Neural crest cell (in vitro differentiated cells): ENCODE data around the gene RFX6. TPM values are rescaled to one million over a fixed set of nuclear protein-coding genes. Genes with fewer than 3 reads are reported as not detected.

Experiments
- DNase-seq: peaks from one replicate; pipeline ENCODE4 v3.0.0; 2021; ENCODE audit warnings: low read depth, mixed read lengths, low spot score
- H3K27ac Mint-ChIP-seq: one replicate; pipeline ENCODE4 v1.8.0; 2021; ENCODE audit warnings: mild to moderate bottlenecking, mixed read lengths; ENCODE audit not compliant: unreplicated experiment
- H3K27me3 Mint-ChIP-seq: 2 replicates; pipeline ENCODE4 v1.8.0; 2021; ENCODE audit warnings: low read depth, mild to moderate bottlenecking, mixed read lengths
- H3K36me3 Mint-ChIP-seq: 2 replicates; pipeline ENCODE4 v1.8.0; 2021; ENCODE audit warnings: low read depth, mild to moderate bottlenecking, mixed read lengths
- H3K4me1 Mint-ChIP-seq: 2 replicates; pipeline ENCODE4 v1.8.0; 2021; ENCODE audit warnings: mixed read lengths
- H3K4me3 Mint-ChIP-seq: one replicate; pipeline ENCODE4 v1.8.0; 2021; ENCODE audit warnings: mild to moderate bottlenecking, mixed read lengths
- H3K9me3 Mint-ChIP-seq: 2 replicates; pipeline ENCODE4 v1.8.0; 2021; ENCODE audit warnings: mixed read lengths
- CTCF ChIP-seq: fragments of 200-600 bp; sonication (generic); conservative IDR thresholded peaks from 2 replicates; pipeline ENCODE4 v1.5.0; 2021; ENCODE audit warnings: antibody characterized with exemption, mild to moderate bottlenecking
- total RNA-seq: library from RNA; stranded (reverse); gene quantifications from 2 replicates; pipeline ENCODE4 v1.2.1, GENCODE V29; 2021

RFX6 gene
- total RNA-seq, 1 donor from 2014 or later = not detected

GRCh38 chr6:116840091-116840490 lies 37.0 kb upstream of the RFX6 start:
- H3K36me3 Mint-ChIP-seq = no peaks in the 10 kb centered on the region
- H3K9me3 Mint-ChIP-seq = peaks cover 6% of the 10 kb centered on the region
- DNase-seq = no peak
- H3K4me3 Mint-ChIP-seq = no peak overlapping the region
- TF ChIP-seq CTCF = no peak
- peaks cover 5% of the 10 kb centered on the region for H3K27me3 Mint-ChIP-seq
- H3K27ac Mint-ChIP-seq = no peak overlapping the region
- no peaks in the 10 kb centered on the region for H3K4me1 Mint-ChIP-seq

- H3K4me3 Mint-ChIP-seq = no peak overlapping the region
- H3K27ac Mint-ChIP-seq = no peak overlapping the region
- H3K27me3 Mint-ChIP-seq = no peaks in the 10 kb centered on the region
- H3K36me3 Mint-ChIP-seq = no peaks in the 10 kb centered on the region
- H3K4me1 Mint-ChIP-seq = no peaks in the 10 kb centered on the region
- peaks cover 6% of the 10 kb centered on the region for H3K9me3 Mint-ChIP-seq
- no peak for DNase-seq
- no peak for TF ChIP-seq CTCF
These were observed 34.6 kb upstream of the RFX6 start for GRCh38 chr6:116842459-116842858.

GRCh38 chr6:116847227-116847626 lies 29.8 kb upstream of the RFX6 start:
- DNase-seq = no peak
- no peaks in the 10 kb centered on the region for H3K36me3 Mint-ChIP-seq
- no peaks in the 10 kb centered on the region for H3K4me1 Mint-ChIP-seq
- H3K9me3 Mint-ChIP-seq = no peaks in the 10 kb centered on the region
- H3K27ac Mint-ChIP-seq = no peak overlapping the region
- H3K4me3 Mint-ChIP-seq = no peak overlapping the region
- H3K27me3 Mint-ChIP-seq = no peaks in the 10 kb centered on the region
- TF ChIP-seq CTCF = peak; percentile 63

- no peak for DNase-seq
- TF ChIP-seq CTCF = no peak
- peaks cover 24% of the 10 kb centered on the region for H3K9me3 Mint-ChIP-seq
- no peak overlapping the region for H3K27ac Mint-ChIP-seq
- H3K4me3 Mint-ChIP-seq = no peak overlapping the region
- H3K4me1 Mint-ChIP-seq = no peaks in the 10 kb centered on the region
- peaks cover 13% of the 10 kb centered on the region for H3K36me3 Mint-ChIP-seq
- peaks cover 6% of the 10 kb centered on the region for H3K27me3 Mint-ChIP-seq
These were observed 19.0 kb upstream of the RFX6 start for GRCh38 chr6:116858060-116858459.

GRCh38 chr6:116859264-116859663 lies 17.8 kb upstream of the RFX6 start:
- no peaks in the 10 kb centered on the region for H3K27me3 Mint-ChIP-seq
- DNase-seq = no peak
- H3K9me3 Mint-ChIP-seq = peaks cover 19% of the 10 kb centered on the region
- no peak overlapping the region for H3K4me3 Mint-ChIP-seq
- H3K36me3 Mint-ChIP-seq = peaks cover 8% of the 10 kb centered on the region
- no peak overlapping the region for H3K27ac Mint-ChIP-seq
- no peak for TF ChIP-seq CTCF
- H3K4me1 Mint-ChIP-seq = no peaks in the 10 kb centered on the region

- peak overlapping the region; percentile 40 for H3K27ac Mint-ChIP-seq
- no peaks in the 10 kb centered on the region for H3K4me1 Mint-ChIP-seq
- H3K27me3 Mint-ChIP-seq = peaks cover 4% of the 10 kb centered on the region
- TF ChIP-seq CTCF = no peak
- H3K4me3 Mint-ChIP-seq = no peak overlapping the region
- no peak for DNase-seq
- H3K9me3 Mint-ChIP-seq = peaks cover 3% of the 10 kb centered on the region
- H3K36me3 Mint-ChIP-seq = no peaks in the 10 kb centered on the region
These were observed 10.7 kb upstream of the RFX6 start for GRCh38 chr6:116866281-116866871.
